Chondrocyte (in vitro differentiated cells): ENCODE results near the gene BBS1. TPM values are rescaled to one million over a fixed set of nuclear protein-coding genes. Genes with fewer than 3 reads are reported as not detected.
"Not testable (repeated sequence)": the region's sequence is repeated elsewhere in the genome, so short reads cannot be mapped to it uniquely, and the experiment has no call there.

Source experiments
- DNase-seq: peaks from one replicate; pipeline ENCODE4 v3.0.0; 2021; ENCODE audit warnings: mixed read lengths, low spot score
- H3K27ac Mint-ChIP-seq: one replicate; pipeline ENCODE4 v1.8.0; 2021; ENCODE audit warnings: mild to moderate bottlenecking, moderate library complexity, mixed read lengths; ENCODE audit not compliant: unreplicated experiment
- H3K27me3 Mint-ChIP-seq: 2 replicates; pipeline ENCODE4 v1.8.0; 2021; ENCODE audit warnings: low read depth, mixed read lengths
- H3K36me3 Mint-ChIP-seq: 2 replicates; pipeline ENCODE4 v1.8.0; 2021; ENCODE audit warnings: low read depth, mixed read lengths
- H3K4me1 Mint-ChIP-seq: 2 replicates; pipeline ENCODE4 v1.8.0; 2021; ENCODE audit warnings: low read depth, mild to moderate bottlenecking, mixed read lengths
- H3K4me3 Mint-ChIP-seq: one replicate; pipeline ENCODE4 v1.8.0; 2021; ENCODE audit warnings: mild to moderate bottlenecking, moderate library complexity, mixed read lengths; ENCODE audit not compliant: unreplicated experiment
- H3K9me3 Mint-ChIP-seq: 2 replicates; pipeline ENCODE4 v1.8.0; 2021; ENCODE audit warnings: low read depth, mixed read lengths
- CTCF ChIP-seq: fragments of 200-600 bp; sonication (generic); IDR thresholded peaks from 2 replicates; pipeline ENCODE4 v1.5.0; 2021; ENCODE audit warnings: antibody characterized with exemption, mild to moderate bottlenecking, moderate library complexity
- long read RNA-seq: library from polyadenylated mRNA; stranded (forward); transcript quantifications from one replicate; pipeline ENCODE4 v2.0.0, GENCODE V29; 2021
- total RNA-seq: library from RNA; stranded (reverse); gene quantifications from 3 replicates; pipeline ENCODE4 v1.2.1, GENCODE V29; 2021

BBS1 gene
- total RNA-seq = 18.1 to 40.6 TPM (median 20.6 TPM) in 3 replicates
- long read RNA-seq, partial matches to known transcripts = 2 of 14 reads
- long read RNA-seq, other reads (novel, unspliced or antisense) = 8 of 14 reads

GRCh38 chr11:66510271-66510989, at the start of gene BBS1:
Gene BBS1 (plus strand): TSS chr11:66510635. CDS start chr11:66510660, 25 bp downstream.
- peak; percentile 2 for TF ChIP-seq CTCF
- H3K4me3 Mint-ChIP-seq = peak within 1 kb of the TSS; percentile 96

GRCh38 chr11:66462010-66462409, 48.4 kb upstream of the BBS1 start:
- H3K4me1 Mint-ChIP-seq = peaks cover 6% of the 10 kb centered on the region
- no peak overlapping the region for H3K27ac Mint-ChIP-seq
- H3K27me3 Mint-ChIP-seq = no peaks in the 10 kb centered on the region
- no peak for DNase-seq
- no peaks in the 10 kb centered on the region for H3K9me3 Mint-ChIP-seq
- peaks cover 2% of the 10 kb centered on the region for H3K36me3 Mint-ChIP-seq
- TF ChIP-seq CTCF = no peak
- no peak overlapping the region for H3K4me3 Mint-ChIP-seq

More at GRCh38 chr11:66510271-66510989, at the start of gene BBS1:
- Mint-ChIP-seq H3K4me1 (peaks cover 12% of the 10 kb centered on the region), H3K9me3 (no peaks in the 10 kb centered on the region), H3K27me3 (no peaks in the 10 kb centered on the region), H3K36me3 (peaks cover 10% of the 10 kb centered on the region), H3K27ac (peak within 1 kb of the TSS; percentile 82)
- peak; percentile 96 for DNase-seq

- Mint-ChIP-seq H3K27ac (no peak overlapping the region), H3K4me1 (peaks cover 11% of the 10 kb centered on the region), H3K9me3 (no peaks in the 10 kb centered on the region), H3K4me3 (no peak overlapping the region), H3K27me3 (no peaks in the 10 kb centered on the region), H3K36me3 (peaks cover 2% of the 10 kb centered on the region)
- DNase-seq = no peak
- TF ChIP-seq CTCF = no peak
Measured at GRCh38 chr11:66462911-66463310, 47.5 kb upstream of the BBS1 start.

GRCh38 chr11:66464116-66464515, 46.3 kb upstream of the BBS1 start:
- H3K27ac Mint-ChIP-seq, H3K4me3 Mint-ChIP-seq, H3K9me3 Mint-ChIP-seq, H3K36me3 Mint-ChIP-seq, H3K27me3 Mint-ChIP-seq, DNase-seq: not testable (repeated sequence)
- peaks cover 11% of the 10 kb centered on the region for H3K4me1 Mint-ChIP-seq

GRCh38 chr11:66464916-66465315, 45.5 kb upstream of the BBS1 start:
- H3K27me3 Mint-ChIP-seq = no peaks in the 10 kb centered on the region
- H3K9me3 Mint-ChIP-seq = no peaks in the 10 kb centered on the region
- peaks cover 2% of the 10 kb centered on the region for H3K36me3 Mint-ChIP-seq
- H3K4me1 Mint-ChIP-seq = peaks cover 11% of the 10 kb centered on the region
- DNase-seq = no peak
- no peak overlapping the region for H3K4me3 Mint-ChIP-seq
- no peak overlapping the region for H3K27ac Mint-ChIP-seq
- TF ChIP-seq CTCF = no peak
